OCI-LY7 (cell line): ENCODE measurements around the gene KRT13.

Experiments used
- CTCF ChIP-seq: fragments of 200-600 bp; sonication (generic); conservative IDR thresholded peaks from 2 replicates; pipeline ENCODE4 v1.5.1; 2014; ENCODE audit warnings: mild to moderate bottlenecking, antibody characterized with exemption, low read length, moderate library complexity, mixed read lengths
- EZH2phosphoT487 ChIP-seq: fragments of 200-600 bp; sonication (generic); IDR thresholded peaks from 2 replicates; pipeline ENCODE4 v1.6.1; 2018; ENCODE audit warnings: low read depth, borderline replicate concordance, mild to moderate bottlenecking, mixed run types, antibody characterized with exemption, low read length, moderate library complexity, mixed read lengths

GRCh38 chr17:41496803-41497484 lies 8.5 kb downstream of the KRT13 start:
- TF ChIP-seq CTCF (peak; percentile 76), EZH2phosphoT487 (no peak)
